Measurements from ENCODE around the gene PHACTR3.

The PHACTR3 gene

GRCh38 chr20:59737816-59738215, 133.5 kb downstream of the PHACTR3 start:
- H3K27me3 ChIP-seq (ENCODE audit: control insufficient read depth, low read length), result no peaks in the 10 kb centered on the region
- TF ChIP-seq EZH2phosphoT487 (IDR thresholded peaks at IDR 0.05; ENCODE audit: borderline replicate concordance, low read length) (no peak), CTCF (IDR thresholded peaks at IDR 0.05; ENCODE audit: low read depth, low read length, poor library complexity, severe bottlenecking) (no peak)
- no peaks in the 10 kb centered on the region for H3K36me3 ChIP-seq (ENCODE audit: control insufficient read depth, low read length)
- no peaks in the 10 kb centered on the region for H4K20me1 ChIP-seq (ENCODE audit: control insufficient read depth, insufficient read depth, low read depth, low read length)
- no peaks in the 10 kb centered on the region for H3F3A ChIP-seq (ENCODE audit: control insufficient read depth, insufficient read depth)
- no peaks in the 10 kb centered on the region for H3K9me2 ChIP-seq (replicated peaks; ENCODE audit: control insufficient read depth, low read length)
- H3K4me3 ChIP-seq (ENCODE audit: low read length), result no peak overlapping the region
- no peak overlapping the region for H3K4me2 ChIP-seq (ENCODE audit: low read length)
- H3K4me1 ChIP-seq (ENCODE audit: control insufficient read depth, low read length), result no peaks in the 10 kb centered on the region
- no peak overlapping the region for H3K27ac ChIP-seq (ENCODE audit: low read depth, low read length)
- H3K9me3 ChIP-seq (ENCODE audit: control insufficient read depth, insufficient read depth, low read length), result no peaks in the 10 kb centered on the region
- H3K79me2 ChIP-seq (ENCODE audit: control insufficient read depth, low read length), result no peaks in the 10 kb centered on the region

- Histone ChIP-seq H3K4me2 (ENCODE audit: low read length) (no peak overlapping the region), H3K79me2 (ENCODE audit: control insufficient read depth, low read length) (no peaks in the 10 kb centered on the region), H3K27me3 (ENCODE audit: control insufficient read depth, low read length) (no peaks in the 10 kb centered on the region), H3K27ac (ENCODE audit: low read depth, low read length) (no peak overlapping the region), H3F3A (ENCODE audit: control insufficient read depth, insufficient read depth) (no peaks in the 10 kb centered on the region), H3K36me3 (ENCODE audit: control insufficient read depth, low read length) (no peaks in the 10 kb centered on the region), H3K9me3 (ENCODE audit: control insufficient read depth, insufficient read depth, low read length) (no peaks in the 10 kb centered on the region), H4K20me1 (ENCODE audit: control insufficient read depth, insufficient read depth, low read depth, low read length) (no peaks in the 10 kb centered on the region), H3K4me1 (ENCODE audit: control insufficient read depth, low read length) (no peaks in the 10 kb centered on the region), H3K9me2 (replicated peaks; ENCODE audit: control insufficient read depth, low read length) (no peaks in the 10 kb centered on the region), H3K4me3 (ENCODE audit: low read length) (no peak overlapping the region)
- TF ChIP-seq CTCF (IDR thresholded peaks at IDR 0.05; ENCODE audit: low read depth, low read length, poor library complexity, severe bottlenecking), result no peak
- TF ChIP-seq EZH2phosphoT487 (IDR thresholded peaks at IDR 0.05; ENCODE audit: borderline replicate concordance, low read length), result no peak
Observed at GRCh38 chr20:59738851-59739250, 134.5 kb downstream of the PHACTR3 start.

- Histone ChIP-seq H3K4me3 (ENCODE audit: low read length) (no peak overlapping the region), H4K20me1 (ENCODE audit: control insufficient read depth, insufficient read depth, low read depth, low read length) (no peaks in the 10 kb centered on the region), H3K79me2 (ENCODE audit: control insufficient read depth, low read length) (no peaks in the 10 kb centered on the region), H3K9me3 (ENCODE audit: control insufficient read depth, insufficient read depth, low read length) (no peaks in the 10 kb centered on the region), H3K27ac (ENCODE audit: low read depth, low read length) (no peak overlapping the region), H3K27me3 (ENCODE audit: control insufficient read depth, low read length) (no peaks in the 10 kb centered on the region), H3K4me2 (ENCODE audit: low read length) (no peak overlapping the region), H3K4me1 (ENCODE audit: control insufficient read depth, low read length) (no peaks in the 10 kb centered on the region), H3F3A (ENCODE audit: control insufficient read depth, insufficient read depth) (no peaks in the 10 kb centered on the region), H3K9me2 (replicated peaks; ENCODE audit: control insufficient read depth, low read length) (no peaks in the 10 kb centered on the region), H3K36me3 (ENCODE audit: control insufficient read depth, low read length) (no peaks in the 10 kb centered on the region)
- TF ChIP-seq CTCF (IDR thresholded peaks at IDR 0.05; ENCODE audit: low read depth, low read length, poor library complexity, severe bottlenecking) (no peak), EZH2phosphoT487 (IDR thresholded peaks at IDR 0.05; ENCODE audit: borderline replicate concordance, low read length) (no peak)
Observed at GRCh38 chr20:59740621-59741020, 136.3 kb downstream of the PHACTR3 start.

- Histone ChIP-seq H3K4me3 (ENCODE audit: low read length) (no peak overlapping the region), H3K27ac (ENCODE audit: low read depth, low read length) (no peak overlapping the region), H3F3A (ENCODE audit: control insufficient read depth, insufficient read depth) (no peaks in the 10 kb centered on the region), H3K9me3 (ENCODE audit: control insufficient read depth, insufficient read depth, low read length) (no peaks in the 10 kb centered on the region), H3K9me2 (replicated peaks; ENCODE audit: control insufficient read depth, low read length) (no peaks in the 10 kb centered on the region), H3K27me3 (ENCODE audit: control insufficient read depth, low read length) (no peaks in the 10 kb centered on the region), H3K4me1 (ENCODE audit: control insufficient read depth, low read length) (no peaks in the 10 kb centered on the region), H3K36me3 (ENCODE audit: control insufficient read depth, low read length) (no peaks in the 10 kb centered on the region), H3K4me2 (ENCODE audit: low read length) (no peak overlapping the region), H4K20me1 (ENCODE audit: control insufficient read depth, insufficient read depth, low read depth, low read length) (no peaks in the 10 kb centered on the region), H3K79me2 (ENCODE audit: control insufficient read depth, low read length) (no peaks in the 10 kb centered on the region)
- no peak for TF ChIP-seq CTCF (IDR thresholded peaks at IDR 0.05; ENCODE audit: low read depth, low read length, poor library complexity, severe bottlenecking)
- no peak for TF ChIP-seq EZH2phosphoT487 (IDR thresholded peaks at IDR 0.05; ENCODE audit: borderline replicate concordance, low read length)
Observed at GRCh38 chr20:59741073-59741472, 136.7 kb downstream of the PHACTR3 start.
